Measurements from ENCODE around the gene WASHC4. TPM values are rescaled to one million over a fixed set of nuclear protein-coding genes. Genes with fewer than 3 reads are reported as not detected.
"Not testable (repeated sequence)": the region's sequence is repeated elsewhere in the genome, so short reads cannot be mapped to it uniquely, and the experiment has no call there.

The WASHC4 gene
- total and polyA plus RNA-seq, 2 donors from 2014 or later = 10.7 to 63.6 TPM

DNA sequence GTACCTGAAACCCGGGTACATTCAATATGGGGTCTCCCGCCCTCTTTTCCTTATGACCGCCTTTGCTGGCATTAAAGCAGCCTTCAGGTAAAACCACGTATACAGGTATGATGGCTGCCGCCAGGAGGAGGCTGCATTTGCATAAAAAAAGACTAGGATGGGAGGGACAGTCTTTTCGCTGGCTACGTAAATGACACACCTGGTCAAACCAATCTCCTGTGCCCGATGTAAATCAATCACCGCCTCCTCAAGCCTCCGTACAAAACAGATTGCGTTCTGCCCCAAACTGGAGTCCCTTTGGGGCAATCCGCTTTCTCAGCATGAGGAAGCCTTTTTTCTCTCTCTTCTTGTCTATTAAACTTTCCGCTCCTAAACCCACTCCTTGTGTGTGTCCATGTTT, 15.2 kb upstream of the WASHC4 start:
- no peak for FAIRE-seq
- no peak overlapping the region for H3K27ac ChIP-seq (ENCODE audit: low read depth in 2 of 2, low read length in 2 of 2)
- no peak for DNase-seq
- no peak overlapping the region for H3K9ac ChIP-seq (ENCODE audit: low read length in 3 of 3)
- intact Hi-C loops (cut with DNase I) = no loop called here
- peaks cover 0 to 4% (median 2%) of the 10 kb centered on the region in 3 donors for H3K9me3 ChIP-seq (ENCODE audit: control insufficient read depth in 2 of 3, insufficient read depth in 1 of 3, low read length in 3 of 3)
- TF ChIP-seq, protein P1, sequence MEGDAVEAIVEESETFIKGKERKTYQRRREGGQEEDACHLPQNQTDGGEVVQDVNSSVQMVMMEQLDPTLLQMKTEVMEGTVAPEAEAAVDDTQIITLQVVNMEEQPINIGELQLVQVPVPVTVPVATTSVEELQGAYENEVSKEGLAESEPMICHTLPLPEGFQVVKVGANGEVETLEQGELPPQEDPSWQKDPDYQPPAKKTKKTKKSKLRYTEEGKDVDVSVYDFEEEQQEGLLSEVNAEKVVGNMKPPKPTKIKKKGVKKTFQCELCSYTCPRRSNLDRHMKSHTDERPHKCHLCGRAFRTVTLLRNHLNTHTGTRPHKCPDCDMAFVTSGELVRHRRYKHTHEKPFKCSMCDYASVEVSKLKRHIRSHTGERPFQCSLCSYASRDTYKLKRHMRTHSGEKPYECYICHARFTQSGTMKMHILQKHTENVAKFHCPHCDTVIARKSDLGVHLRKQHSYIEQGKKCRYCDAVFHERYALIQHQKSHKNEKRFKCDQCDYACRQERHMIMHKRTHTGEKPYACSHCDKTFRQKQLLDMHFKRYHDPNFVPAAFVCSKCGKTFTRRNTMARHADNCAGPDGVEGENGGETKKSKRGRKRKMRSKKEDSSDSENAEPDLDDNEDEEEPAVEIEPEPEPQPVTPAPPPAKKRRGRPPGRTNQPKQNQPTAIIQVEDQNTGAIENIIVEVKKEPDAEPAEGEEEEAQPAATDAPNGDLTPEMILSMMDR (IDR thresholded peaks at IDR 0.05; ENCODE audit: borderline replicate concordance, extremely low read depth, insufficient read depth) = no peak
- peak overlapping the region in 1 of 3 donors; percentile 35 for H3K4me3 ChIP-seq (ENCODE audit: low read length in 3 of 3)
- no peaks in the 10 kb centered on the region for H3K27me3 ChIP-seq (ENCODE audit: control insufficient read depth, insufficient read depth, low read length)
- no peaks in the 10 kb centered on the region for H3K4me1 ChIP-seq (ENCODE audit: control insufficient read depth in 2 of 3, insufficient read depth in 2 of 3, low read depth in 1 of 3, low read length in 3 of 3)
- H3K36me3 ChIP-seq (ENCODE audit: control insufficient read depth in 2 of 3, insufficient read depth in 3 of 3, low read length in 3 of 3) = no peaks in the 10 kb centered on the region

DNA sequence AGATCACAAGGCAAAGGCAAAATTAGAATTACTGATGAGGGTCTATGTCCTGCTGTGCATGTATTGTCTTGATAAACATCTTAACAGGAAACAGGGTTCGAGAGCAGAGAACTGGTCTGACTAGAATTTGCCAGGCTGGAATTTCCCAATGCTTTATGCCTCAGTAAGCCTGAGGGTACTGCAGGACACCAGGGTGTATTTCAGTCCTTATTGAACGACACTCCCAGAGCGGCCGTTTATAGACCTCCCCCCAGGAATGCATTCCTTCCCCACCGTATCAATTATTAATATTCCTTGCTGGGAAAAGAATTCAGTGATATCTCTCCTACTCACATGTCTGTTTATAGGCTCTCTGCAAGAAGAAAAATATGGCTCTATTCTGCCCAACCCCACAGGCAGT, 12.2 kb upstream of the WASHC4 start:
- DNase-seq; H3K4me3 ChIP-seq (ENCODE audit: low read length in 3 of 3); H3K27ac ChIP-seq (ENCODE audit: low read depth in 2 of 2, low read length in 2 of 2); H3K9ac ChIP-seq (ENCODE audit: low read length in 3 of 3); H3K9me3 ChIP-seq (ENCODE audit: control insufficient read depth in 2 of 3, insufficient read depth in 1 of 3, low read length in 3 of 3); H3K4me1 ChIP-seq (ENCODE audit: control insufficient read depth in 2 of 3, insufficient read depth in 2 of 3, low read depth in 1 of 3, low read length in 3 of 3); intact Hi-C loops (cut with DNase I); FAIRE-seq; H3K27me3 ChIP-seq (ENCODE audit: control insufficient read depth, insufficient read depth, low read length); H3K36me3 ChIP-seq (ENCODE audit: control insufficient read depth in 2 of 3, insufficient read depth in 3 of 3, low read length in 3 of 3): not testable (repeated sequence)

DNA sequence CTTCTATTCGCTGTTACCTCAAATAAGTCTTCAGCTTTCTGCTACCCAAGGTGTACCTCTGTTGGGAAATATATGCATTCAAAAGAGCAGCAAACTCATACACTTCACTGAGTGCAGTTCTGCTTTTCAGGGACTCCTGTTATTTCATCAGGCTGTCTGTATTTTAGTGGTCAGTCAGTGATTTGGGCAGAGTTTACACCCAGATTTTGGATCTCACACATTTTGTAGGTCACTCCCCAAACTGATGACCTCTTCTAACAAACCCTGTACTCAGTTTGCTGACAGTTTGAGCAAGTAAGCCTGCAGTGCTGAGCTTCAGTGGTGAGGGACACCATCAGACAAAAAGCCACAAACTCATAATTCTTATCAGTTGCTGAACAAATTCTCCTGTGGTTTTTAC, 8.2 kb upstream of the WASHC4 start:
- DNase-seq (no peak), FAIRE-seq (no peak)
- H3K36me3 ChIP-seq (ENCODE audit: control insufficient read depth in 2 of 3, insufficient read depth in 3 of 3, low read length in 3 of 3) = no peaks in the 10 kb centered on the region
- no peak overlapping the region for H3K9ac ChIP-seq (ENCODE audit: low read length in 3 of 3)
- H3K4me3 ChIP-seq (ENCODE audit: low read length in 3 of 3) = no peak overlapping the region
- intact Hi-C loops (cut with DNase I) = no loop called here
- no peaks in the 10 kb centered on the region for H3K27me3 ChIP-seq (ENCODE audit: control insufficient read depth, insufficient read depth, low read length)
- H3K27ac ChIP-seq (ENCODE audit: low read depth in 2 of 2, low read length in 2 of 2) = no peak overlapping the region
- H3K9me3 ChIP-seq (ENCODE audit: control insufficient read depth in 2 of 3, insufficient read depth in 1 of 3, low read length in 3 of 3) = peaks cover 0 to 4% (median 0%) of the 10 kb centered on the region in 3 donors
- TF ChIP-seq, protein P1 (IDR thresholded peaks at IDR 0.05; ENCODE audit: borderline replicate concordance, extremely low read depth, insufficient read depth) = no peak
- H3K4me1 ChIP-seq (ENCODE audit: control insufficient read depth in 2 of 3, insufficient read depth in 2 of 3, low read depth in 1 of 3, low read length in 3 of 3) = no peaks in the 10 kb centered on the region

DNA sequence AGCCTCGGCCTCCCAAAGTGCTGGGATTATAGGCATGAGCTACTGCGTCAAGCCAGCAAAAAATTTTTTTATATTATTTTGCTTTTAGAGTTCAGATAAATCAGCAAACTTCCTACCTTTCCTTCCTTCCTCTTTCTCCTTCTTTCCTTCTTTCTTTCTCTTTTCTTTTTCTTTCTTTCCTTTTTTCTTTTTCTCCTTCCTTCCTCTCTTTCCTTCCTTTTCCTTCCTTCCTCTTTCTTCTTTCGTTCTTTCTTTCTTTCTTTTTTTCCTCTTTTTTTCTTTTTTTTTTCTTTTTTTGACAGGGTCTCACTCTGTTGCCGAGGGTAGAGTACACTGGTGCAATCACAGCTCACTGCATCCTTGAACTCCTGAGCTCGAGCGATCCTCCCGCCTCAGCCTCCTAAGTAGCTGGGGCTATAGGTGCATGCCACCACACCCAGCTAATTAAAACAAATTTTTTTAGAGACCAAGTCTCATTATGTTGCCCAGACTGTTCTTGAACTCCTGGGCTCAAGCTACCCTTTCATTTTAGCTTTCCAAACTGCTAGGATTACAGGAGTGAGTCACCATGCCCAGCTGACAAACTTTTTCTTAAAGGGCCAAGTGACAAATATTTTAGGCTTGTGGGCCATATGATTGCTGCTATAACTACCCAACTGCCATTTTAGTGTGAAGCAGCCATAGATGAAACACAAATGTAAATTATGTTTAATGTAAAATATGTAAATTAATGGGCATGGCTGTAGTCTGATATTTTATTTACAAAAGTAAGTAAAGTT, 7.1 kb upstream of the WASHC4 start:
- no peaks in the 10 kb centered on the region for H3K27me3 ChIP-seq (ENCODE audit: control insufficient read depth, insufficient read depth, low read length)
- intact Hi-C loops (cut with DNase I) = no loop called here
- FAIRE-seq (no peak), DNase-seq (no peak)
- TF ChIP-seq, protein P1 (IDR thresholded peaks at IDR 0.05; ENCODE audit: borderline replicate concordance, extremely low read depth, insufficient read depth) = no peak
- H3K9ac ChIP-seq (ENCODE audit: low read length in 3 of 3) = no peak overlapping the region
- no peaks in the 10 kb centered on the region for H3K4me1 ChIP-seq (ENCODE audit: control insufficient read depth in 2 of 3, insufficient read depth in 2 of 3, low read depth in 1 of 3, low read length in 3 of 3)
- peaks cover 0 to 2% (median 0%) of the 10 kb centered on the region in 3 donors for H3K9me3 ChIP-seq (ENCODE audit: control insufficient read depth in 2 of 3, insufficient read depth in 1 of 3, low read length in 3 of 3)
- no peaks in the 10 kb centered on the region for H3K36me3 ChIP-seq (ENCODE audit: control insufficient read depth in 2 of 3, insufficient read depth in 3 of 3, low read length in 3 of 3)
- H3K27ac ChIP-seq (ENCODE audit: low read depth in 2 of 2, low read length in 2 of 2) = no peak overlapping the region
- no peak overlapping the region for H3K4me3 ChIP-seq (ENCODE audit: low read length in 3 of 3)

All from kidney (tissue), 14 donors.